Ascending aorta (tissue), 2 donors: ENCODE measurements around the gene COL13A1. TPM values are rescaled to one million over a fixed set of nuclear protein-coding genes. Genes with fewer than 3 reads are reported as not detected.

ENCODE experiments used
- DNase-seq, 2 donors: peaks; one replicate each; pipeline ENCODE4 v3.0.0-alpha.2; 2019; ENCODE audit warnings: low spot score in 2 of 2
- H3K27ac ChIP-seq, 2 donors: fragments of 200-600 bp; sonication (generic); one replicate each; pipeline ENCODE4 v1.5.1; 2016 to 2017; ENCODE audit warnings: mild to moderate bottlenecking in 1 of 2
- H3K27me3 ChIP-seq: fragments of 200-600 bp; sonication (generic); one replicate; pipeline ENCODE4 v1.5.1; 2017
- H3K36me3 ChIP-seq, 2 donors: fragments of 200-600 bp; sonication (generic); one replicate each; pipeline ENCODE4 v1.5.1; 2016
- H3K4me1 ChIP-seq, 2 donors: fragments of 200-600 bp; sonication (generic); one replicate each; pipeline ENCODE4 v1.5.1; 2016 to 2017; ENCODE audit warnings: mild to moderate bottlenecking in 1 of 2
- H3K4me3 ChIP-seq, 2 donors: fragments of 200-600 bp; sonication (generic); one replicate each; pipeline ENCODE4 v1.5.1; 2016 to 2017; ENCODE audit warnings: mild to moderate bottlenecking in 1 of 2
- H3K9me3 ChIP-seq, 2 donors: fragments of 200-600 bp; sonication (generic); one replicate each; pipeline ENCODE4 v1.5.1; 2016
- CTCF ChIP-seq, 3 experiments: fragments of 200-600 bp in 2 of 3; fragments of 450-650 bp in 1 of 3; sonication (generic) in 2 of 3; IDR thresholded peaks; one replicate each; pipeline ENCODE4 v1.5.1; 2016 to 2019; ENCODE audit warnings: antibody characterized with exemption in 3 of 3, mild to moderate bottlenecking in 1 of 3, moderate library complexity in 1 of 3
- intact Hi-C: fragments of 100-400 bp; cut with DNase I; formaldehyde crosslinking; loops from one replicate; pipeline ENCODE4 v1.15.1; 2023
- total RNA-seq: library from RNA; depleted of rRNA; stranded (reverse); fragments of >200 nt; gene quantifications from one replicate; pipeline ENCODE4 v1.1.0, GENCODE V29; 2016

Gene COL13A1
- total RNA-seq, 1 donor from 2014 or later = 8.0 TPM

DNA sequence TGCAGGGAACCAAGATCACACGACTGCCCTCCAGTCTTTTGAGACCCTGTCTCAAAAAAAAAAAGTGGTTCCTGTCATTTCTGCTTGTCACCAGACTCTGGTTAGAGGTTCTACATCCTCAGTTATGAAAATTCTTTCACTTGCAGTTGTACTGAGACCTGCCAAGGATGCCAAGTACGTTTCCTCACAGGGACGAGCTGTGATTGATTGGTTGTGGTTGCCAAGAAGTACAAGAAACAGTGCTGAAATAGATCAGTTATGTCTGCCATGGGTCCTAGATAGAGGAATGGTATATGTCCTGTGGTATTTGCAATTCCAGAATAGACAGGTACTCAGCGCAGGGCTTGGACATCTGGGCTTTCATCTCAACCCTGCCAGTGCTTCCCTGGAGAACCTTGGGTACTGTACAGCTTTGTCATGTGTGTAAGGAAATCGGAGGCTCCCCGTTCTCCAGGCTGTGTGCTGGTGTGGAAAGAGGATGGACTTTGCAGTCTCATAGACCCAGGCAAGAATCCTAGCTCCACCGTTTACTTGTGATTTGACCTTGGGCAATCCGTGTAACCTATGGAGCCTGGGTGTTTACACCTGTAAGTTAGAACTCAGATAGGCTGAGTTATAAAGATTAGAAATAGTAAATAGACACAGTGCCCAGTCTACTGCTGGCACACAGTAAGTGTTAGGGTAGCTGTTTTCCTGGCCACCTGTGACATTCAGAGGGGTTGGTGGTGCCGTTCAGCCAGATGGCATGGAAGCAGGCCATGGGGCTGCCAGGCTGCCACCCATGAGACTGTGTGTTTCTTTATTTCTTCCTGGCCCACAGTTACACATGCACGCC is 53.0 kb downstream of the COL13A1 start:
- Histone ChIP-seq H3K27me3 (no peaks in the 10 kb centered on the region), H3K9me3 (no peaks in the 10 kb centered on the region), H3K36me3 (no peaks in the 10 kb centered on the region), H3K27ac (no peak overlapping the region), H3K4me1 (no peaks in the 10 kb centered on the region), H3K4me3 (no peak overlapping the region)
- intact Hi-C loops = no loop called here
- TF ChIP-seq CTCF (IDR thresholded peaks at IDR 0.05) = no peak
- DNase-seq = no peak

- intact Hi-C loops = no loop called here
- TF ChIP-seq CTCF (IDR thresholded peaks at IDR 0.05) = no peak
- no peaks in the 10 kb centered on the region for H3K4me1 ChIP-seq
- no peaks in the 10 kb centered on the region for H3K9me3 ChIP-seq
- no peak overlapping the region for H3K27ac ChIP-seq
- no peaks in the 10 kb centered on the region for H3K36me3 ChIP-seq
- H3K27me3 ChIP-seq = no peaks in the 10 kb centered on the region
- no peak overlapping the region for H3K4me3 ChIP-seq
- no peak for DNase-seq
These were observed 53.8 kb downstream of the COL13A1 start for GRCh38 chr10:69855346-69856111.

- Histone ChIP-seq H3K27me3 (no peaks in the 10 kb centered on the region), H3K4me1 (peaks cover 0 to under 1% of the 10 kb centered on the region in 2 donors), H3K4me3 (no peak overlapping the region), H3K27ac (no peak overlapping the region), H3K9me3 (no peaks in the 10 kb centered on the region), H3K36me3 (no peaks in the 10 kb centered on the region)
- intact Hi-C loops = no loop called here
- DNase-seq = no peak
- no peak for TF ChIP-seq CTCF (IDR thresholded peaks at IDR 0.05)
These were observed 55.0 kb downstream of the COL13A1 start for GRCh38 chr10:69856601-69857166.

DNA sequence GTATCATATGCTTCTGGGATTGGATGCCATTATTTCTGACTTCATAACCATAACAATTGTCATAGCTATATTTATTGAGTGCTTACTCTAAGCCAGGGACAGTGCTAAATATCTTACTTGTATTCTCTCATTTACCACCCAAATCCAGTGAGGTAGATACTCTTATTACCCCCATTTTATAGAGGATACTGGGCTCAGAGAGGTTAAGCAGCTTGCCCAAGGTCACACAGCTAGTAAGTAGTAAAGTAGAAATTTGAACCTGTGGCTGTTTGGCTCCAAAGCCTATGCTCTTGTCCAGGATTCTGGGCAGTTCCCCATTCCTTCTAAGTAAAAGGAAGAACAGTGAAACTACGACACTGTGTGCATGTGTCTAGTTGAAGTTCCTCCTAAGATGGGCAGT is 56.5 kb downstream of the COL13A1 start:
- no peak for DNase-seq
- no peak overlapping the region for H3K4me3 ChIP-seq
- no peaks in the 10 kb centered on the region for H3K9me3 ChIP-seq
- H3K4me1 ChIP-seq = peaks cover 0 to 6% of the 10 kb centered on the region in 2 donors
- no peaks in the 10 kb centered on the region for H3K36me3 ChIP-seq
- no peaks in the 10 kb centered on the region for H3K27me3 ChIP-seq
- intact Hi-C loops = no loop called here
- TF ChIP-seq CTCF (IDR thresholded peaks at IDR 0.05) = no peak
- no peak overlapping the region for H3K27ac ChIP-seq

- intact Hi-C loops = no loop called here
- TF ChIP-seq CTCF (IDR thresholded peaks at IDR 0.05) = no peak
- Histone ChIP-seq H3K4me1 (peaks cover 0 to 6% of the 10 kb centered on the region in 2 donors), H3K36me3 (no peaks in the 10 kb centered on the region), H3K27me3 (no peaks in the 10 kb centered on the region), H3K27ac (no peak overlapping the region), H3K4me3 (no peak overlapping the region), H3K9me3 (no peaks in the 10 kb centered on the region)
- DNase-seq = no peak
These were observed 58.6 kb downstream of the COL13A1 start for GRCh38 chr10:69860271-69860670.
